Dendritic cell treated with granulocyte-macrophage colony-stimulating factor and Interleukin-4, amounts not matched to agents 40 ng/mL and 50 ng/mL, for 4 days (primary cell): Measurements from ENCODE around the gene PDE6B.

Experiments used
- H3K27ac Mint-ChIP-seq: one replicate; pipeline ENCODE4 v1.8.0; 2022; ENCODE audit warnings: mild to moderate bottlenecking, mixed read lengths
- H3K27me3 Mint-ChIP-seq: one replicate; pipeline ENCODE4 v1.8.0; 2022; ENCODE audit warnings: mild to moderate bottlenecking, mixed read lengths
- H3K36me3 Mint-ChIP-seq: one replicate; pipeline ENCODE4 v1.8.0; 2022; ENCODE audit warnings: low read depth, mixed read lengths
- H3K4me1 Mint-ChIP-seq: one replicate; pipeline ENCODE4 v1.8.0; 2022; ENCODE audit warnings: low read depth, mixed read lengths
- H3K4me3 Mint-ChIP-seq: one replicate; pipeline ENCODE4 v1.8.0; 2022; ENCODE audit warnings: mild to moderate bottlenecking, moderate library complexity, mixed read lengths
- H3K9me3 Mint-ChIP-seq: one replicate; pipeline ENCODE4 v1.8.0; 2022; ENCODE audit warnings: mixed read lengths
- intact Hi-C: fragments of 100-400 bp; cut with micrococcal nuclease; formaldehyde crosslinking; loops from one replicate; pipeline ENCODE4 v1.15.0; 2022

The PDE6B gene

GRCh38 chr4:679104-679481 lies 53.7 kb downstream of the PDE6B start:
- Mint-ChIP-seq H3K36me3 (peaks cover 44% of the 10 kb centered on the region), H3K27ac (no peak overlapping the region), H3K9me3 (no peaks in the 10 kb centered on the region), H3K27me3 (peaks cover 7% of the 10 kb centered on the region), H3K4me1 (peaks cover 66% of the 10 kb centered on the region), H3K4me3 (no peak overlapping the region)
- intact Hi-C loops, result no loop called here

GRCh38 chr4:679629-680028 lies 54.3 kb downstream of the PDE6B start:
- peaks cover 70% of the 10 kb centered on the region for H3K4me1 Mint-ChIP-seq
- intact Hi-C loops, result no loop called here
- peak overlapping the region; percentile 81 for H3K27ac Mint-ChIP-seq
- no peaks in the 10 kb centered on the region for H3K9me3 Mint-ChIP-seq
- H3K36me3 Mint-ChIP-seq, result peaks cover 44% of the 10 kb centered on the region
- no peak overlapping the region for H3K4me3 Mint-ChIP-seq
- H3K27me3 Mint-ChIP-seq, result peaks cover 7% of the 10 kb centered on the region

- intact Hi-C loops, result no loop called here
- Mint-ChIP-seq H3K27ac (peak overlapping the region; percentile 81), H3K4me1 (peaks cover 71% of the 10 kb centered on the region), H3K27me3 (peaks cover 7% of the 10 kb centered on the region), H3K9me3 (no peaks in the 10 kb centered on the region), H3K36me3 (peaks cover 44% of the 10 kb centered on the region), H3K4me3 (no peak overlapping the region)
Observed at GRCh38 chr4:680091-680490, 54.7 kb downstream of the PDE6B start.

GRCh38 chr4:680551-680927 lies 55.2 kb downstream of the PDE6B start:
- peaks cover 71% of the 10 kb centered on the region for H3K4me1 Mint-ChIP-seq
- H3K36me3 Mint-ChIP-seq, result peaks cover 47% of the 10 kb centered on the region
- H3K27ac Mint-ChIP-seq, result peak overlapping the region; percentile 81
- peak overlapping the region; percentile 51 for H3K4me3 Mint-ChIP-seq
- H3K9me3 Mint-ChIP-seq, result no peaks in the 10 kb centered on the region
- intact Hi-C loops, result no loop called here
- peaks cover 7% of the 10 kb centered on the region for H3K27me3 Mint-ChIP-seq

- H3K9me3 Mint-ChIP-seq, result no peaks in the 10 kb centered on the region
- H3K4me1 Mint-ChIP-seq, result peaks cover 76% of the 10 kb centered on the region
- peak overlapping the region; percentile 51 for H3K4me3 Mint-ChIP-seq
- intact Hi-C loops, result no loop called here
- H3K27me3 Mint-ChIP-seq, result peaks cover 7% of the 10 kb centered on the region
- H3K27ac Mint-ChIP-seq, result peak overlapping the region; percentile 81
- peaks cover 52% of the 10 kb centered on the region for H3K36me3 Mint-ChIP-seq
Observed at GRCh38 chr4:680928-681645, 55.7 kb downstream of the PDE6B start.

- intact Hi-C loops, result no loop called here
- Mint-ChIP-seq H3K27ac (no peak overlapping the region), H3K27me3 (peaks cover 7% of the 10 kb centered on the region)
Observed at GRCh38 chr4:681736-682451, 56.5 kb downstream of the PDE6B start.

GRCh38 chr4:682490-683172 lies 57.3 kb downstream of the PDE6B start:
- peaks cover 7% of the 10 kb centered on the region for H3K27me3 Mint-ChIP-seq
- H3K4me1 Mint-ChIP-seq, result peaks cover 80% of the 10 kb centered on the region
- intact Hi-C loops, result no loop called here
- no peak overlapping the region for H3K4me3 Mint-ChIP-seq
- no peaks in the 10 kb centered on the region for H3K9me3 Mint-ChIP-seq
- H3K36me3 Mint-ChIP-seq, result peaks cover 54% of the 10 kb centered on the region
- H3K27ac Mint-ChIP-seq, result no peak overlapping the region

More at GRCh38 chr4:681736-682451, 56.5 kb downstream of the PDE6B start:
- Mint-ChIP-seq H3K36me3 (peaks cover 54% of the 10 kb centered on the region), H3K9me3 (no peaks in the 10 kb centered on the region), H3K4me1 (peaks cover 79% of the 10 kb centered on the region), H3K4me3 (no peak overlapping the region)

- Mint-ChIP-seq H3K36me3 (peaks cover 54% of the 10 kb centered on the region), H3K27me3 (peaks cover 7% of the 10 kb centered on the region), H3K27ac (peak overlapping the region; percentile 57), H3K9me3 (no peaks in the 10 kb centered on the region), H3K4me1 (peaks cover 80% of the 10 kb centered on the region), H3K4me3 (no peak overlapping the region)
- intact Hi-C loops, result no loop called here
Observed at GRCh38 chr4:683247-683897, 58.0 kb downstream of the PDE6B start.

- intact Hi-C loops, result no loop called here
- H3K4me1 Mint-ChIP-seq, result peaks cover 75% of the 10 kb centered on the region
- H3K36me3 Mint-ChIP-seq, result peaks cover 54% of the 10 kb centered on the region
- peaks cover 7% of the 10 kb centered on the region for H3K27me3 Mint-ChIP-seq
- no peak overlapping the region for H3K4me3 Mint-ChIP-seq
- no peaks in the 10 kb centered on the region for H3K9me3 Mint-ChIP-seq
- peak overlapping the region; percentile 57 for H3K27ac Mint-ChIP-seq
Observed at GRCh38 chr4:683982-684622, 58.7 kb downstream of the PDE6B start.

GRCh38 chr4:684623-685327 lies 59.4 kb downstream of the PDE6B start:
- no peak overlapping the region for H3K4me3 Mint-ChIP-seq
- peaks cover 7% of the 10 kb centered on the region for H3K27me3 Mint-ChIP-seq
- H3K27ac Mint-ChIP-seq, result peak overlapping the region; percentile 57
- H3K4me1 Mint-ChIP-seq, result peaks cover 78% of the 10 kb centered on the region
- H3K36me3 Mint-ChIP-seq, result peaks cover 53% of the 10 kb centered on the region
- intact Hi-C loops, result no loop called here
- no peaks in the 10 kb centered on the region for H3K9me3 Mint-ChIP-seq

GRCh38 chr4:685679-686412 lies 60.5 kb downstream of the PDE6B start:
- Mint-ChIP-seq H3K27me3 (peaks cover under 1% of the 10 kb centered on the region), H3K9me3 (no peaks in the 10 kb centered on the region), H3K4me3 (no peak overlapping the region), H3K27ac (peak overlapping the region; percentile 92), H3K36me3 (peaks cover 47% of the 10 kb centered on the region), H3K4me1 (peaks cover 77% of the 10 kb centered on the region)
- intact Hi-C loops, result no loop called here

- peak overlapping the region; percentile 77 for H3K4me3 Mint-ChIP-seq
- peaks cover 47% of the 10 kb centered on the region for H3K36me3 Mint-ChIP-seq
- intact Hi-C loops, result no loop called here
- no peaks in the 10 kb centered on the region for H3K9me3 Mint-ChIP-seq
- H3K27me3 Mint-ChIP-seq, result no peaks in the 10 kb centered on the region
- H3K27ac Mint-ChIP-seq, result peak overlapping the region; percentile 92
- peaks cover 75% of the 10 kb centered on the region for H3K4me1 Mint-ChIP-seq
Observed at GRCh38 chr4:686413-687040, 61.2 kb downstream of the PDE6B start.
